GM12873 (cell line): Measurements from ENCODE around the gene KRT79.

Experiments
- CTCF ChIP-seq: IDR thresholded peaks from 2 replicates; pipeline ENCODE4 v1.5.1; 2012; ENCODE audit warnings: low read depth, mild to moderate bottlenecking, moderate library complexity, low read length, control low read depth; ENCODE audit not compliant: insufficient read depth; ENCODE audit errors: missing control alignments

The KRT79 gene

DNA sequence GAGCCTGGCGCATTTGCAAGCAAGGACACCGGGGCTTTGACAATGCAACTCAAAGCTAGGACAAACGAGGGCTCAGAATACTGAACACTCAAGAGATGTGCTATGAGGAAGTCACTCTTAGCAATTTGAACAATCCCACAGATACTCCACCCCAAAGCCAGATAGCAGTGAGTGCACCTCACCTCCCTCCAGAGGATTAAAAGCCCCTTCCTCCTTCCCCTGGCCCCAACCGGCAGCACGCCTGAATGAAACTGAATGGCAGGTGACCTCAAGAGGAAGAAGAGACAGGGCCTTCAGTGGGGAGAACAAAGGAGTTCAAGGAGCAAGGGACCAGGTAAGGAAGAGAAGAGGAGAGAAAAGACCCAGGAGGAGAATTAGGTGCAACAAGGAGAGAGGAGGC lies 16.6 kb upstream of the KRT79 start:
- TF ChIP-seq CTCF, result no peak

- TF ChIP-seq CTCF, result no peak
Measured at GRCh38 chr12:52849511-52849910, 15.4 kb upstream of the KRT79 start.

DNA sequence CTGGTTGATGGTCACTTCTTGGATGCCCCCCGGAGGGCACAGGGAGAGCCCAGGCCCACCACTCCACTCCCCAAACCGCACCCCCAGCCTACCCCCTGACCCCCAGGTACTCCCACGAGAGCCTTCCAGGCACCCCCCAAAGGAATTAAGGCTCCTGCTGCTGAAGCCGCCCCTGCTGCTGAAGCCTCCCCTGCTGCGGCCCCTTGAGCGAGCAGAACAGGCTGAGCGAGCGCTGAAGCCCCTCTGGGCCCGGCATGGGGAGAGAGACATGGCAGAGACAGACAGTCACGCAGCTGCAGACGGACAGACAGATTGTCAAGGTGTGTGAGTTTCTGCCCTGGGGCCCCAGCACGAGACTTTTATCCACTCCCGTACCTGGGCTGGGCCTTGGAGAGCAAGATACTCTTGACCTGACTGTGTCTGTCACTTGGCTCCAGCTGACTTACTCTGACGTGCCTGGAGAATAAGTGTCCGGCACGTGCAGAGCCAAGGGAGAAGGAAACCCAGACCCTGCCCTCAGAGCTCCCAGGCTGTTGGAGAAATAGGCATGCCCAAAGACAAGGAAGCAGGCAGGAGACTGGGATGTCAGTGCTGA lies 14.6 kb upstream of the KRT79 start, which contains the start of gene KRT78:
KRT78 (minus strand) TSS at position 334 of the 595 bp plus-strand sequence; CDS start at position 270, 64 bp downstream.
- TF ChIP-seq CTCF, result no peak

DNA sequence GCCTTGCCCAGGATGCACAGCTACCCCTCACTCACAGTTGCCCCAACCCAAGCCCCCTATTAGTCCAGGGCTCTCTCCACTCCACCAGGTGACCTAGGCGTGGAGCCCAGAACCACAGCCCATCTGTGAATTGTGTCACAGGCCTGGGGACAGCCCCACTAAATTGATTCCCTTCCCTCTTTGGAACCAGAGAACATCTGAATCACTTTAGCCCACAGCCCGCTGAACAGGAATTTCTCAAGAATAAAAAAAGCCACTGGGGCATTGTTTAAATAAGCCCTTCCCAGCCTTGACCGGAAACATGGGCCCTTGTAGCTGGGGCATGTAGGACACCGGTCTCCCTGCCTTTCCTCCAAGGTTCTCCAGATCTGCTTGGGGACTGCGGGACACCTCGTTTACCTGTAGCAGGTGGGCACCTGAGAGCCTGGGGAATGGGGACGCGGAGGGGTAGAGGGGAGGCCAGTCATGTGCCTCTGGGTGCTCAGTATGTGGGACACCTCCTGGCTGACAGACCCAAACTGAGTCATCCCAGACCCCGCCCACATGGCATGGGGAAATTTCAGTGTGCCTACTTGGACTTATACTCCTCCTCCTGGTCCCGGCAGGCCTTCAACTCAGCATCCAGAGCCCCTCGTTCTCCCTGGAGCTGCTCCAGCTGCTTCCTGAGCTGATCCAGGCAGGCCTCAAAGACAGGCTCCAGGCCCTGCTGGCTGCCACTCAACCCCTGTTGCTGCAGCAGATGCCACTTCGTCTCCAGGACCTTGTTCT lies 13.4 kb upstream of the KRT79 start:
- TF ChIP-seq CTCF, result no peak

DNA sequence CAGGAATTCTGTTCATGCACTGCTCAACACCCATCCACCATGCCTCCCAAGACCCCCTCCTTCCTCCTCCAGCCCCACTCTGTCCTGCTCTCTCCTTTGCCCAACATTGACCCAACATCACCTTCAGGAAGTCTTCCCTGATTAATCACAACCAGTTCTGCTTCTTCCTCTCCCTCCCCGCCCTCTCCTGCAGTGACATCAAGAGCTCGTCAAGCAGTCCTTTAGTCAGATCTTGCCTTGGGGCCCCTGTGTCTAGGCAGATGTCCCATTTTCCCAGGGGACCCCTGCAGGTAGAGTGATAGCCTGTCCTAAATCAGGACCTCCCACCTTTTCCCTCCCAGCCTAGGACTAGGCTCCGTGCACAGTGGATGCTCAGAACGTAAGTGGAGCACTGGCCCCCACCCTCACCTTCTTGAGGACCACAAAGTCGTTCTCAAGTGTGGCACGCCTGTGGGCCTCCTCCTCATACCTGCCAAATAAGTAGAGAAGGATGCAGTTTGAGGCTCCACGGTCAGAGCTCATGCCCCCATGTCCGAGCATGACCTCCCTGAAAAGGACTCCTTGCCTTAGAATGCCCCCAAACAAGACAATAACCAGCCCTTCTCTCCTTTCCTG lies 12.4 kb upstream of the KRT79 start:
- no peak for TF ChIP-seq CTCF

GRCh38 chr12:52845946-52846345 lies 11.8 kb upstream of the KRT79 start:
- TF ChIP-seq CTCF, result no peak

DNA sequence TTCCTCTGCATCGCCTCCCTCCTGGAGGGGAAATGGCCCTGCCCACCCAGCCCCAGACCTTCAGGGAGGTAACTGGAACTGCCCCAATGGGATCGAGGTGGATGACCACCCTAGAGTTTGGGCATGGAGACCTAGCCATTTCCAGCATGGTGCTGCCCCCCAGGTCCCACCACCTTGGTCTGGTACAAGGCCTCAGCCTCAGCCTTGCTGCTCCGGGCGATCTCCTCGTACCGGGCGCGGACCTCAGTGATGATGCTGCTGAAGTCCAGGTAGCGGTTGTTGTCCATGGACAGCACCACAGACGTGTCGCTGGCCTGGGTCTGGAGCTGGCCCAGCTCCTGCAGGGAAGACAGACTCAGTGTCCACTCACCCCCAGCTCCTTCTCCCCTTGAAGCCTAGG lies 10.3 kb upstream of the KRT79 start:
- no peak for TF ChIP-seq CTCF
